M059J (cell line): ENCODE data around the gene FREM1. TPM values are rescaled to one million over a fixed set of nuclear protein-coding genes. Genes with fewer than 3 reads are reported as not detected.

ENCODE experiments used
- DNase-seq: peaks from one replicate; pipeline ENCODE4 v3.0.0-alpha.2; 2012; ENCODE audit warnings: low read depth
- total RNA-seq: library from RNA; depleted of rRNA; stranded (reverse); fragments of >200 nt; shearing (Covaris generic); gene quantifications from 2 replicates; pipeline ENCODE4 v1.2.3, GENCODE V29; 2014

Gene FREM1
- total RNA-seq, 1 experiment from 2014 or later: 0.02 TPM

- no peak for DNase-seq
These were observed 2.6 kb upstream of the FREM1 start for GRCh38 chr9:14912859-14913258.

- DNase-seq: no peak
These were observed 818 bp upstream of the FREM1 start for GRCh38 chr9:14911046-14911445.

GRCh38 chr9:14909601-14909960, 647 bp downstream of the FREM1 start:
- DNase-seq: no peak

GRCh38 chr9:14909181-14909580, 1.0 kb downstream of the FREM1 start:
- no peak for DNase-seq

- no peak for DNase-seq
These were observed 1.7 kb downstream of the FREM1 start for GRCh38 chr9:14908295-14909180.

- DNase-seq: no peak
These were observed 2.5 kb downstream of the FREM1 start for GRCh38 chr9:14907696-14908095.

GRCh38 chr9:14907360-14907685, 2.9 kb downstream of the FREM1 start:
- no peak for DNase-seq

- DNase-seq: no peak
These were observed 3.4 kb downstream of the FREM1 start for GRCh38 chr9:14906644-14907359.

- no peak for DNase-seq
These were observed 4.2 kb downstream of the FREM1 start for GRCh38 chr9:14906000-14906399.

- no peak for DNase-seq
These were observed 7.2 kb downstream of the FREM1 start for GRCh38 chr9:14903040-14903439.

- DNase-seq: no peak
These were observed 7.7 kb downstream of the FREM1 start for GRCh38 chr9:14902561-14902960.

- no peak for DNase-seq
These were observed 10.4 kb downstream of the FREM1 start for GRCh38 chr9:14899815-14900193.

GRCh38 chr9:14899042-14899814, 11.0 kb downstream of the FREM1 start:
- no peak for DNase-seq

GRCh38 chr9:14895806-14896205, 14.4 kb downstream of the FREM1 start:
- DNase-seq: peak; percentile 31

- DNase-seq: no peak
These were observed 16.9 kb downstream of the FREM1 start for GRCh38 chr9:14893280-14893679.

- no peak for DNase-seq
These were observed 18.9 kb downstream of the FREM1 start for GRCh38 chr9:14891332-14891731.

- DNase-seq: no peak
These were observed 20.8 kb downstream of the FREM1 start for GRCh38 chr9:14889451-14889850.

- no peak for DNase-seq
These were observed 21.4 kb downstream of the FREM1 start for GRCh38 chr9:14888875-14889274.

- no peak for DNase-seq
These were observed 22.0 kb downstream of the FREM1 start for GRCh38 chr9:14888272-14888671.

- DNase-seq: peak; percentile 10
These were observed 23.1 kb downstream of the FREM1 start for GRCh38 chr9:14887149-14887548.

- no peak for DNase-seq
These were observed 26.8 kb downstream of the FREM1 start for GRCh38 chr9:14883310-14883944.

- DNase-seq: no peak
These were observed 28.1 kb downstream of the FREM1 start for GRCh38 chr9:14882090-14882489.
